T-helper 17 cell (primary cell): Measurements from ENCODE around the gene ZNF587B. TPM values are rescaled to one million over a fixed set of nuclear protein-coding genes. Genes with fewer than 3 reads are reported as not detected.

Experiments
- total RNA-seq, 4 donors: library from RNA in 2 of 4; stranded (reverse) in 2 of 4; gene quantifications; one replicate each; pipeline ENCODE4 v1.2.3 and lab custom pipeline; 2022 to 2026

Gene ZNF587B
- total RNA-seq, 2 donors from 2014 or later: 19.0 to 23.3 TPM

Other genes with a start within 250 kb of the ZNF587B start
- 1 to 10 TPM; 2.9 to 4.3 TPM for gene ZIK1, start 246.2 kb upstream of the ZNF587B start, total RNA-seq
- 1 to 10 TPM; 2.5 to 4.4 TPM for gene ZNF530, start 230.4 kb upstream of the ZNF587B start, total RNA-seq
- gene ZNF134, start 216.1 kb upstream of the ZNF587B start, total RNA-seq: 10 to 100 TPM; 20.9 to 22.7 TPM
- 10 to 100 TPM; 27.7 to 33.7 TPM for gene ZNF211, start 197.1 kb upstream of the ZNF587B start, total RNA-seq
- gene ZSCAN4, start 161.4 kb upstream of the ZNF587B start, total RNA-seq: not detected
- gene ZNF551, start 148.3 kb upstream of the ZNF587B start, total RNA-seq: 10 to 100 TPM in 1 of 2 donors, 1 to 10 TPM in 1; 9.2 to 13.9 TPM
- 10 to 100 TPM in 1 of 2 donors, 1 to 10 TPM in 1; 1.9 to 20.0 TPM for gene ZNF154, start 121.1 kb upstream of the ZNF587B start, total RNA-seq
- gene ZNF671, start 102.7 kb upstream of the ZNF587B start, total RNA-seq: 1 to 10 TPM; 7.4 to 9.2 TPM
- 10 to 100 TPM; 12.4 to 13.6 TPM for gene ZNF776, start 83.5 kb upstream of the ZNF587B start, total RNA-seq
- gene ZNF586, start 60.6 kb upstream of the ZNF587B start, total RNA-seq: 10 to 100 TPM; 34.8 to 37.7 TPM
- gene ZNF552, start 15.4 kb upstream of the ZNF587B start, total RNA-seq: 10 to 100 TPM; 11.8 to 12.8 TPM
- 10 to 100 TPM; 44.1 to 50.4 TPM for gene ZNF587, start 19.6 kb downstream of the ZNF587B start, total RNA-seq
- gene ZNF814, start 58.7 kb downstream of the ZNF587B start, total RNA-seq: 10 to 100 TPM; 23.4 to 37.1 TPM
- gene ZNF417, start 86.3 kb downstream of the ZNF587B start, total RNA-seq: 10 to 100 TPM; 28.0 to 29.6 TPM
- gene ZNF418, start 105.1 kb downstream of the ZNF587B start, total RNA-seq: 1 to 10 TPM; 2.7 to 6.5 TPM
- 10 to 100 TPM; 11.9 to 12.6 TPM for gene ZNF256, start 117.4 kb downstream of the ZNF587B start, total RNA-seq
- under 1 TPM; 0.37 to 0.65 TPM for gene C19orf18, start 144.2 kb downstream of the ZNF587B start, total RNA-seq
- gene ZNF606, start 172.5 kb downstream of the ZNF587B start, total RNA-seq: 1 to 10 TPM; 7.1 TPM
- gene ZSCAN1, start 203.7 kb downstream of the ZNF587B start, total RNA-seq: not detected
- under 1 TPM; 0.16 to 0.57 TPM for gene ZNF135, start 229.0 kb downstream of the ZNF587B start, total RNA-seq